Articular chondrocyte of knee joint (primary cell): ENCODE results near the gene GGT5. TPM values are rescaled to one million over a fixed set of nuclear protein-coding genes. Genes with fewer than 3 reads are reported as not detected.

Experiments used
- total RNA-seq: library from RNA; depleted of rRNA; stranded (reverse); fragments of >200 nt; gene quantifications from 2 replicates; pipeline ENCODE4 v1.2.3, GENCODE V29; 2012

GGT5 gene, protein sequence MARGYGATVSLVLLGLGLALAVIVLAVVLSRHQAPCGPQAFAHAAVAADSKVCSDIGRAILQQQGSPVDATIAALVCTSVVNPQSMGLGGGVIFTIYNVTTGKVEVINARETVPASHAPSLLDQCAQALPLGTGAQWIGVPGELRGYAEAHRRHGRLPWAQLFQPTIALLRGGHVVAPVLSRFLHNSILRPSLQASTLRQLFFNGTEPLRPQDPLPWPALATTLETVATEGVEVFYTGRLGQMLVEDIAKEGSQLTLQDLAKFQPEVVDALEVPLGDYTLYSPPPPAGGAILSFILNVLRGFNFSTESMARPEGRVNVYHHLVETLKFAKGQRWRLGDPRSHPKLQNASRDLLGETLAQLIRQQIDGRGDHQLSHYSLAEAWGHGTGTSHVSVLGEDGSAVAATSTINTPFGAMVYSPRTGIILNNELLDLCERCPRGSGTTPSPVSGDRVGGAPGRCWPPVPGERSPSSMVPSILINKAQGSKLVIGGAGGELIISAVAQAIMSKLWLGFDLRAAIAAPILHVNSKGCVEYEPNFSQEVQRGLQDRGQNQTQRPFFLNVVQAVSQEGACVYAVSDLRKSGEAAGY
- 9.7 and 13.7 TPM in 2 replicates for total RNA-seq

DNA sequence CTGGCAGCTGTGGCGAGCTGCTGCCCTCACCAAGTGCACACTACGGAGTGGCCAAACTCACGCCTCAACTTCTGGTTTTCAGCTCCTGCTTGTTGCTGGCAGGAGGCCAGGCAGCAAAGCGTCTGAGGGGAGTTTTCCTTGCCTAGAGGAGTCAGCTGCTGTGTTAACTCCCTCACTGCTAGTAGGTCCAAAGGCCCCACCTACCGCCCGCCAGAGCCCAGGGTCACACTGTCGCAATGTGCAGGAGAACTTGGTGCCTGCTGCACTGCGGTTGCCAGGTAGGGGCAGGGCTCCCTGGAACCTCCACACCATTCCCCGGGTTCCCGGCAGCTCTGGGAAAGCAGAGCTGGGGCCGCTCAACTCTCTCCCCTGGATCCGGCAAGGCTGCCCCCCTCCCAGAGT lies at the start of gene GGT5:
TSS of gene GGT5 (minus strand) at position 53 of the 402 bp plus-strand sequence. CDS start 357 bp downstream, outside the sequence.

DNA sequence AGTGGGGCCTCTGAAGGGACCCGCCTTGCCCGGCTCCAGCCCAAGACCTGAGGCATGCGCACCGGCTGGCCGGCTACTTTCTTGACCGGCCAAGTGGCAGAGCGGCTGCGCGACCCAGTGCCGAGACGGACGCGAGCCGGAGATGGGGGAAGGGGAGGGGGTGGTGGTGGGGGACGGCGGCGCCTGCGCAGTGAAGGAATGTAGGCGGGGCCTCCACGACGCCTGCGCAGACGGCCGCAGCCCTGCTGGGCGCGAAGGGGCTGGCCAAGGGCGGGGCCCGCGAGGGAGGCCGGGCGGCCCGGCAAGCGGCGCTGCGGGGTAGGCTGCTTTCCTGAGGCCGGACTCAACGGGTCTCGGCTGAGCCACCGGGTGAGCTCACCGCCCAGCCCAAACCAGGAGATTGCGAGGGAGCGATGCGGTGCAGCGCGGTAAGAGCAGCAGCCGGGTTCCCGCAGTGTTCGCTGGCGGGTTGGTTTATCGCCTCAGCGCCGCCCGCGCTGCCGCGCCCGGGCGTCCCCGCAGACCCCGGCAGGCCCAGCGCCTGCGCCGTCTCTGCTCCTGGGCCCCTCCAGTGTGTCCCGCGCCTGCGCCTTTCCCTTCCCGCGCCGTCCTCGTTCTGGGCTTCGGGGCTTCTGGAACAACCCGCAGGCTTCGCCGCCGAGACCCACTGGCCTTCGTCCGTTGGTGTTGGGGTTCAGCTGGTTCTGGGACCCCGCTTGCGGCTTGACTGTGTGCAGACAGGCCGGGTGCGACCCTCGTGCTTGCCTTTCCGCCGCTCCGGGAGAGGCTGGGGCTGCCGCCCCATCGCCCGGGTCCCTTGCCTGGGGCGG lies 25.9 kb upstream of the GGT5 start, which contains the start of gene SPECC1L:
TSS of gene SPECC1L (plus strand) at position 276 of the 830 bp plus-strand sequence. CDS start 31,401 bp downstream, outside the sequence.

DNA sequence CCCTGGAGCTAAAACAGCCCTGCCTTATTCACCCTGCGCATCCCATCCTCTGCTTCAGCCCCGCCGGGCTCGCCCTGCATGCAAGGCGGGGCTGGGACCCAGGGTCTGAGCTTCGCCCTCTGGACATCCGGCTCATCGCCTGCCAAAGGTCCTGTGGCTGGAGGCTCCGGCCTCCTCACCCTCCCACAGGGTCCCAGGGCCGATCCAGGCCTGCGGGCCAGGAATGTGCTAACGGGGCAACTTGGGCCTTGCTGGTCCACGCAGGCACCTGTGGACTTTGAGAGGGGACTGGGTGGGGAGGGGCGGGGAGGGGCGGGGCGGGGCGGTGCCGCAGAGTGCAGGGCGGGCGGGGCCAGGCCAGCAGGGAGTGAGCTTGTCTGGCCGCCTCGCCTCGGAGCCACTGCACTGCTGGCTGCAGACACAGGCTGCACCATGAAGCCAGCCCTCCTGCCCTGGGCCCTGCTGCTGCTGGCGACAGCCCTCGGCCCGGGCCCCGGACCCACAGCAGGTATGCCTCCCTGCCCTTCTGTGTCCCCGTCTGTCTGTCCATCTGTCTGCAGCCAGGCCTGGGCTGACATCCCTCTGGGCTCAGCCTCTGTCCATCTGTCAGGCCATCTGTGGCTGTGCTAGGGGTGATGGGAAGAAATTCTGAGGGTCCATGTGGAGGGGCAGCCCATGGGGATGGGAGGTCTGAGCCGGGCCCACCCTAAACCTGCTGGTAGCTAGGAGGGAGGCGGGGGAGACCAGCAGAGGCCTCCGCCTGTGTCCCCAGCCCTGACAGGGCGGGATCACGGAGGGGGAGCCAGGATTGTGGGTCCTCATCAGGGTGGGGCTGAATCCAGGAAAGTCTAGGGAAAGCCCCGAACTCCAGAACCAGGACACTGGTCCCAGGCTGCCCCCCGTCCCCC lies 63.5 kb downstream of the GGT5 start, which contains the start of gene SUSD2:
TSS of gene SUSD2 (plus strand) at position 400 of the 908 bp plus-strand sequence. CDS start at position 433, 33 bp downstream.

Other genes starting within 250 kb of the GGT5 start
- not detected in 2 replicates for gene GSTT4, start 239.6 kb downstream of the GGT5 start, total RNA-seq
- gene CABIN1, start 233.8 kb downstream of the GGT5 start, total RNA-seq = 37.8 and 38.2 TPM in 2 replicates
- gene SUSD2, start 63.6 kb downstream of the GGT5 start, total RNA-seq = 8.9 and 18.2 TPM in 2 replicates
- gene SPECC1L, start 25.7 kb upstream of the GGT5 start, total RNA-seq = 52.5 and 71.8 TPM in 2 replicates
- gene ADORA2A, start 182.5 kb upstream of the GGT5 start, total RNA-seq = 0.32 and 1.3 TPM in 2 replicates